Right renal cortex interstitium (tissue), 3 donors: ENCODE results near the gene BOC. TPM values are rescaled to one million over a fixed set of nuclear protein-coding genes. Genes with fewer than 3 reads are reported as not detected.
A peak's percentile ranks its signal among the peaks of the same experiment; 100 is the strongest.

Source experiments
- DNase-seq, 3 donors: peaks; one replicate each; pipeline ENCODE4 v3.0.0-alpha.2; 2013; ENCODE audit warnings: low read depth in 3 of 3, low spot score in 2 of 3
- polyA plus RNA-seq, 3 donors: library from polyadenylated mRNA; unstranded; fragments of 120-200 nt; gene quantifications; one replicate each; pipeline ENCODE4 v1.2.1, GENCODE V29; 2013; ENCODE audit not compliant: insufficient read length in 3 of 3

The BOC gene
- polyA plus RNA-seq, 3 donors = 18.9 to 24.0 (median 23.9) TPM

GRCh38 chr3:113222451-113223086 lies 11.2 kb downstream of the BOC start:
- DNase-seq = no peak

- DNase-seq = no peak
These were observed 12.3 kb downstream of the BOC start for GRCh38 chr3:113223475-113224281.

- no peak for DNase-seq
These were observed 13.9 kb downstream of the BOC start for GRCh38 chr3:113225286-113225685.

- DNase-seq = no peak
These were observed 15.1 kb downstream of the BOC start for GRCh38 chr3:113226491-113226890.

- DNase-seq = no peak
These were observed 15.8 kb downstream of the BOC start for GRCh38 chr3:113227146-113227545.

- DNase-seq = no peak
These were observed 17.3 kb downstream of the BOC start for GRCh38 chr3:113228498-113229286.

- DNase-seq = no peak
These were observed 20.0 kb downstream of the BOC start for GRCh38 chr3:113231391-113231790.

GRCh38 chr3:113231827-113232253 lies 20.5 kb downstream of the BOC start:
- DNase-seq = no peak

GRCh38 chr3:113232342-113232741 lies 21.0 kb downstream of the BOC start:
- no peak for DNase-seq

- no peak for DNase-seq
These were observed 22.1 kb downstream of the BOC start for GRCh38 chr3:113233497-113233896.

GRCh38 chr3:113234028-113234427 lies 22.7 kb downstream of the BOC start:
- no peak for DNase-seq

GRCh38 chr3:113234688-113235260 lies 23.4 kb downstream of the BOC start:
- DNase-seq = no peak

- no peak for DNase-seq
These were observed 27.1 kb downstream of the BOC start for GRCh38 chr3:113238503-113238902.

- DNase-seq = no peak
These were observed 29.5 kb downstream of the BOC start for GRCh38 chr3:113240841-113241240.

- DNase-seq = peak in 1 of 3 donors; percentile 38
These were observed 30.1 kb downstream of the BOC start for GRCh38 chr3:113241292-113242095.

GRCh38 chr3:113242096-113242581 lies 30.8 kb downstream of the BOC start:
- peak in 1 of 3 donors; percentile 65 for DNase-seq

- no peak for DNase-seq
These were observed 31.7 kb downstream of the BOC start for GRCh38 chr3:113243071-113243470.

GRCh38 chr3:113243846-113244245 lies 32.5 kb downstream of the BOC start:
- DNase-seq = no peak

- DNase-seq = no peak
These were observed 34.4 kb downstream of the BOC start for GRCh38 chr3:113245761-113246161.

- DNase-seq = no peak
These were observed 35.7 kb downstream of the BOC start for GRCh38 chr3:113247068-113247467.
